ENCODE data around the gene EMC9.

DNA sequence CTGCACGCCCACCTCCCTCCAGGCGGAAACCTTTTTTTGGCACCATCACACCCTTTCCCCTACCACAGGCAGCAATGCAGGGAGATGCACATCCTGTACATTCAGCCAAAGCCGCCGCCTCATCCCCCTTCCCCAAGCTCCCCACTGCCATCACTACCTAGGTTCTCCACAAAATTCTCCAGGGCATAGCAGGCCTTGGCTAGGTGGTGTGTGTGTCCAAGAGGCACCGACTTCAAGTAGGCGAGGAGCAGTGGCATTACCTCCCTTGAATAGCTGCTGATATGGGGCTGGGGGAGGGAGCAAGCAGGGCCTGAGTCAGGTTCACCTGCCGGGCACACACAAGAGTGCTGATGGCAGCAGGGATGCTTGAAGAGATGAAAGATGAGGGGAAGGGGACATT, 43.6 kb upstream of the EMC9 start:
- TF ChIP-seq, protein P1, sequence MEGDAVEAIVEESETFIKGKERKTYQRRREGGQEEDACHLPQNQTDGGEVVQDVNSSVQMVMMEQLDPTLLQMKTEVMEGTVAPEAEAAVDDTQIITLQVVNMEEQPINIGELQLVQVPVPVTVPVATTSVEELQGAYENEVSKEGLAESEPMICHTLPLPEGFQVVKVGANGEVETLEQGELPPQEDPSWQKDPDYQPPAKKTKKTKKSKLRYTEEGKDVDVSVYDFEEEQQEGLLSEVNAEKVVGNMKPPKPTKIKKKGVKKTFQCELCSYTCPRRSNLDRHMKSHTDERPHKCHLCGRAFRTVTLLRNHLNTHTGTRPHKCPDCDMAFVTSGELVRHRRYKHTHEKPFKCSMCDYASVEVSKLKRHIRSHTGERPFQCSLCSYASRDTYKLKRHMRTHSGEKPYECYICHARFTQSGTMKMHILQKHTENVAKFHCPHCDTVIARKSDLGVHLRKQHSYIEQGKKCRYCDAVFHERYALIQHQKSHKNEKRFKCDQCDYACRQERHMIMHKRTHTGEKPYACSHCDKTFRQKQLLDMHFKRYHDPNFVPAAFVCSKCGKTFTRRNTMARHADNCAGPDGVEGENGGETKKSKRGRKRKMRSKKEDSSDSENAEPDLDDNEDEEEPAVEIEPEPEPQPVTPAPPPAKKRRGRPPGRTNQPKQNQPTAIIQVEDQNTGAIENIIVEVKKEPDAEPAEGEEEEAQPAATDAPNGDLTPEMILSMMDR (IDR thresholded peaks at IDR 0.05; ENCODE audit: low read depth, low read length, poor library complexity, severe bottlenecking), result no peak
- no peak for TF ChIP-seq EZH2phosphoT487 (IDR thresholded peaks at IDR 0.05; ENCODE audit: borderline replicate concordance, low read length)

Data from DOHH2 (cell line).